ENCODE measurements around the gene ARIH2. TPM values are rescaled to one million over a fixed set of nuclear protein-coding genes. Genes with fewer than 3 reads are reported as not detected.

Gene ARIH2
- total and polyA plus RNA-seq, 2 of the 8 experiments (the other 6 are each of a cell fraction or from before 2014, with no cell fraction given), result 72.9 to 136 TPM

- Histone ChIP-seq H2BK15ac (ENCODE audit: low read length) (no peak overlapping the region), H2BK20ac (ENCODE audit: low read length) (no peak overlapping the region), H4K8ac (ENCODE audit: extremely low read depth, insufficient read depth, low read length) (no peak overlapping the region), H2BK120ac (replicated peaks; ENCODE audit: low read depth, low read length) (no peak overlapping the region), H2AFZ (ENCODE audit: low read length) (no peak overlapping the region), H4K5ac (ENCODE audit: insufficient read length, low read depth, low read length) (no peak overlapping the region), H3K4me3 (ENCODE audit: extremely low read depth in 1 of 4, insufficient read depth in 2 of 4, low read depth in 3 of 4, low read length in 4 of 4) (no peak overlapping the region), H3K9ac (replicated peaks in 1 of 4; ENCODE audit: extremely low read depth in 1 of 4, low read depth in 3 of 4, low read length in 3 of 4) (no peak overlapping the region), H3K79me1 (ENCODE audit: low read depth, low read length) (peaks cover 2% of the 10 kb centered on the region), H3K27ac (ENCODE audit: low read depth, low read length) (no peak overlapping the region), H4K20me1 (replicated peaks in 1 of 2; ENCODE audit: control insufficient read depth in 1 of 2, insufficient read depth in 2 of 2, low read length in 2 of 2) (peaks cover 9 to 12% of the 10 kb centered on the region in 2 experiments), H2BK12ac (ENCODE audit: low read depth, low read length) (no peak overlapping the region), H3K79me2 (ENCODE audit: control insufficient read depth in 1 of 2, insufficient read depth in 2 of 2, low read length in 2 of 2) (peaks cover 9 to 86% of the 10 kb centered on the region in 2 experiments), H3K9me3 (ENCODE audit: insufficient read depth in 2 of 2, low read depth in 1 of 2, low read length in 1 of 2) (no peaks in the 10 kb centered on the region), H2AK5ac (ENCODE audit: low read depth, low read length) (no peak overlapping the region), H3K4me2 (ENCODE audit: insufficient read depth in 1 of 2, low read depth in 2 of 2, low read length in 2 of 2) (no peak overlapping the region), H3K27me3 (replicated peaks in 1 of 4; ENCODE audit: control insufficient read depth in 3 of 4, extremely low read depth in 1 of 4, insufficient read depth in 3 of 4, low read length in 3 of 4) (no peaks in the 10 kb centered on the region), H3K36me3 (ENCODE audit: control insufficient read depth in 2 of 4, insufficient read depth in 4 of 4, low read length in 3 of 4) (peaks cover 6 to 55% (median 27%) of the 10 kb centered on the region in 4 experiments; a peak in 7 of 8 replicates), H3K56ac (replicated peaks; ENCODE audit: insufficient read length, low read depth, low read length) (no peak overlapping the region), H4K91ac (replicated peaks; ENCODE audit: insufficient read length, low read length) (no peak overlapping the region), H3K18ac (ENCODE audit: extremely low read depth, low read length) (no peak overlapping the region), H3K23me2 (ENCODE audit: low read depth, low read length) (no peaks in the 10 kb centered on the region), H3K4ac (replicated peaks; ENCODE audit: insufficient read length, low read depth, low read length) (no peak overlapping the region), H2BK5ac (ENCODE audit: low read depth, low read length) (no peak overlapping the region), H3K23ac (ENCODE audit: insufficient read length) (no peak overlapping the region), H3K4me1 (replicated peaks in 1 of 4; ENCODE audit: control insufficient read depth in 3 of 4, insufficient read depth in 4 of 4, low read length in 3 of 4) (no peaks in the 10 kb centered on the region), H3K14ac (ENCODE audit: insufficient read length) (no peak overlapping the region)
- DNase-seq (ENCODE audit: low read depth in 1 of 2, low spot score in 2 of 2) (no peak), FAIRE-seq (no peak)
- WGBS, 2 experiments (ENCODE audit: extremely low coverage in 1 of 2, insufficient coverage in 1 of 2, insufficient read length in 1 of 2, insufficient replicate concordance in 2 of 2, low coverage in 1 of 2, low lambda C conversion rate in 2 of 2, missing lambda C conversion rate in 1 of 2), result 94% methylated on average over 11 of the region's 11 CpGs; no CpG with 5 or more reads in 1 of the 2 experiments
- ChIA-PET POLR2A (ENCODE audit: partially characterized antibody) (no interaction called here), CTCF (ENCODE audit: partially characterized antibody) (interaction anchor here (1.8 kb wide), 1 partner anchor 190 kb away, joined by 4 read pairs; no protein-coding TSS in a partner anchor)
- no peak for TF ChIP-seq HDAC6 (IDR thresholded peaks at IDR 0.05; ENCODE audit: low read depth, low read length)
- no peak for TF ChIP-seq MAFK (IDR thresholded peaks at IDR 0.05; ENCODE audit: low read depth, low read length)
- no peak for TF ChIP-seq ATF3 (IDR thresholded peaks at IDR 0.05; ENCODE audit: insufficient read depth, low read depth, low read length)
- TF ChIP-seq KDM5A (IDR thresholded peaks at IDR 0.05; ENCODE audit: low read length), result no peak
- no peak for TF ChIP-seq CREB1 (IDR thresholded peaks at IDR 0.05)
- no peak for TF ChIP-seq CHD2 (IDR thresholded peaks at IDR 0.05; ENCODE audit: low read length)
- TF ChIP-seq BRCA1 (IDR thresholded peaks at IDR 0.05; ENCODE audit: low read depth, low read length), result no peak
- no peak for TF ChIP-seq CBX8 (IDR thresholded peaks at IDR 0.05; ENCODE audit: borderline replicate concordance, low read depth, low read length)
- TF ChIP-seq HDAC2 (IDR thresholded peaks at IDR 0.05; ENCODE audit: borderline replicate concordance in 1 of 2, low read depth in 2 of 2, low read length in 2 of 2), result no peak
- no peak for TF ChIP-seq POLR2AphosphoS5 (IDR thresholded peaks at IDR 0.05; ENCODE audit: low read depth, low read length)
- TF ChIP-seq PHF8 (conservative IDR thresholded peaks at IDR 0.05; ENCODE audit: low read depth, low read length), result no peak
- TF ChIP-seq SUZ12 (IDR thresholded peaks at IDR 0.05; ENCODE audit: low read length), result no peak
Observed at GRCh38 chr3:48926425-48927392, 8.1 kb downstream of the ARIH2 start.

Measured in H1 (cell line).